Caco-2 (cell line): ENCODE measurements around the gene MCU. TPM values are rescaled to one million over a fixed set of nuclear protein-coding genes. Genes with fewer than 3 reads are reported as not detected.

Experiments
- BruUV-seq: library from RNA; stranded (reverse); fragments of 400-500 nt; replicated peaks from 2 replicates; lab custom pipeline; 2021; lab: Mats Ljungman, UMichigan
- CTCF ChIA-PET: fragments of 300-600 bp; sonication (Branson Sonifier 250); formaldehyde crosslinking; loops from one replicate; lab custom pipeline; 2022; ENCODE audit warnings: antibody characterized with exemption; lab: Charles Lee
- POLR2A ChIA-PET: fragments of 300-600 bp; sonication (Branson Sonifier 250); formaldehyde crosslinking; loops from one replicate; lab custom pipeline; 2022; ENCODE audit warnings: antibody characterized with exemption; lab: Charles Lee
- DNase-seq, 2 experiments: peaks; one replicate each; pipeline versions ENCODE4 v3.0.0 to v3.0.0-alpha.2; 2020 to 2022
- H3K27me3 ChIP-seq: replicated peaks from 2 replicates; pipeline ENCODE4 v1.6.0; 2011; ENCODE audit warnings: low read length; ENCODE audit not compliant: control insufficient read depth, insufficient read depth
- H3K36me3 ChIP-seq: 2 replicates; pipeline ENCODE4 v1.5.1; 2011; ENCODE audit warnings: low read length; ENCODE audit not compliant: control insufficient read depth, insufficient read depth
- H3K4me1 ChIP-seq: fragments of 250-450 bp; sonication (Bioruptor Pico); 2 replicates; pipeline ENCODE4 v1.5.1; 2020; ENCODE audit warnings: mild to moderate bottlenecking
- H3K4me3 ChIP-seq: 2 replicates; pipeline ENCODE4 v1.5.1; 2011; ENCODE audit warnings: low read depth, mild to moderate bottlenecking, control low read depth, low read length
- H3K9me3 ChIP-seq: fragments of 250-450 bp; sonication (Bioruptor Pico); 2 replicates; pipeline ENCODE4 v1.5.1; 2020; ENCODE audit warnings: mild to moderate bottlenecking, moderate library complexity
- H3K27ac Mint-ChIP-seq: one replicate; pipeline ENCODE4 v1.8.0; 2022; ENCODE audit warnings: mixed read lengths; ENCODE audit not compliant: unreplicated experiment
- H3K27me3 Mint-ChIP-seq: one replicate; pipeline ENCODE4 v1.8.0; 2022; ENCODE audit warnings: mixed read lengths; ENCODE audit not compliant: insufficient read depth, unreplicated experiment
- H3K36me3 Mint-ChIP-seq: one replicate; pipeline ENCODE4 v1.8.0; 2022; ENCODE audit warnings: mild to moderate bottlenecking, mixed read lengths; ENCODE audit not compliant: insufficient read depth, unreplicated experiment
- H3K4me1 Mint-ChIP-seq: one replicate; pipeline ENCODE4 v1.8.0; 2022; ENCODE audit warnings: low read depth, mixed read lengths; ENCODE audit not compliant: unreplicated experiment
- H3K4me3 Mint-ChIP-seq: one replicate; pipeline ENCODE4 v1.8.0; 2022; ENCODE audit warnings: mild to moderate bottlenecking, moderate library complexity, mixed read lengths; ENCODE audit not compliant: unreplicated experiment
- H3K9me3 Mint-ChIP-seq: one replicate; pipeline ENCODE4 v1.8.0; 2022; ENCODE audit warnings: mixed read lengths; ENCODE audit not compliant: unreplicated experiment
- intact Hi-C: fragments of 100-400 bp; cut with micrococcal nuclease; formaldehyde crosslinking; loops from one replicate; pipeline ENCODE4 v1.10.0; 2022; ENCODE audit not compliant: unreplicated experiment
- total RNA-seq: library from RNA; stranded (reverse); gene quantifications from 2 replicates; pipeline ENCODE4 v1.2.3, GENCODE V29; 2022
- TF ChIP-seq, protein P1 (sequence below), 2 experiments: fragments of 200-600 bp in 1 of 2; IDR thresholded peaks; 1 replicate in 1 of 2; 2 replicates in 1 of 2; pipeline versions ENCODE4 v1.5.1 to v1.8.0; 2011 to 2022; ENCODE audit warnings: antibody characterized with exemption in 1 of 2, control low read depth in 1 of 2, inconsistent platforms in 1 of 2, low read depth in 1 of 2, low read length in 1 of 2, mild to moderate bottlenecking in 1 of 2, moderate library complexity in 1 of 2; ENCODE audit not compliant: insufficient read depth in 1 of 2, severe bottlenecking in 1 of 2, unreplicated experiment in 1 of 2

Gene MCU
- total RNA-seq, 1 experiment from 2014 or later, result 62.5 TPM

- H3K27me3 Mint-ChIP-seq, result no peaks in the 10 kb centered on the region
- no peaks in the 10 kb centered on the region for H3K9me3 Mint-ChIP-seq
- TF ChIP-seq, protein P1, sequence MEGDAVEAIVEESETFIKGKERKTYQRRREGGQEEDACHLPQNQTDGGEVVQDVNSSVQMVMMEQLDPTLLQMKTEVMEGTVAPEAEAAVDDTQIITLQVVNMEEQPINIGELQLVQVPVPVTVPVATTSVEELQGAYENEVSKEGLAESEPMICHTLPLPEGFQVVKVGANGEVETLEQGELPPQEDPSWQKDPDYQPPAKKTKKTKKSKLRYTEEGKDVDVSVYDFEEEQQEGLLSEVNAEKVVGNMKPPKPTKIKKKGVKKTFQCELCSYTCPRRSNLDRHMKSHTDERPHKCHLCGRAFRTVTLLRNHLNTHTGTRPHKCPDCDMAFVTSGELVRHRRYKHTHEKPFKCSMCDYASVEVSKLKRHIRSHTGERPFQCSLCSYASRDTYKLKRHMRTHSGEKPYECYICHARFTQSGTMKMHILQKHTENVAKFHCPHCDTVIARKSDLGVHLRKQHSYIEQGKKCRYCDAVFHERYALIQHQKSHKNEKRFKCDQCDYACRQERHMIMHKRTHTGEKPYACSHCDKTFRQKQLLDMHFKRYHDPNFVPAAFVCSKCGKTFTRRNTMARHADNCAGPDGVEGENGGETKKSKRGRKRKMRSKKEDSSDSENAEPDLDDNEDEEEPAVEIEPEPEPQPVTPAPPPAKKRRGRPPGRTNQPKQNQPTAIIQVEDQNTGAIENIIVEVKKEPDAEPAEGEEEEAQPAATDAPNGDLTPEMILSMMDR (IDR thresholded peaks at IDR 0.05; ENCODE audit: insufficient read depth in 1 of 2, low read depth in 1 of 2, low read length in 1 of 2, severe bottlenecking in 1 of 2, unreplicated experiment in 1 of 2), result no peak
- H3K4me3 Mint-ChIP-seq, result no peak overlapping the region
- intact Hi-C loops, result no loop called here
- no peak overlapping the region for H3K4me3 ChIP-seq
- no peak for DNase-seq
- H3K4me1 ChIP-seq, result no peaks in the 10 kb centered on the region
- H3K27me3 ChIP-seq, result no peaks in the 10 kb centered on the region
- H3K27ac Mint-ChIP-seq, result no peak overlapping the region
- BruUV-seq, result no TSS peak
- peaks cover 25% of the 10 kb centered on the region for H3K36me3 Mint-ChIP-seq
- POLR2A ChIA-PET, result no interaction called here
- H3K9me3 ChIP-seq, result no peaks in the 10 kb centered on the region
- CTCF ChIA-PET, result no interaction called here
- no peaks in the 10 kb centered on the region for H3K4me1 Mint-ChIP-seq
- H3K36me3 ChIP-seq, result no peaks in the 10 kb centered on the region
These were observed 194.7 kb downstream of the MCU start for GRCh38 chr10:72886621-72887020.

DNA sequence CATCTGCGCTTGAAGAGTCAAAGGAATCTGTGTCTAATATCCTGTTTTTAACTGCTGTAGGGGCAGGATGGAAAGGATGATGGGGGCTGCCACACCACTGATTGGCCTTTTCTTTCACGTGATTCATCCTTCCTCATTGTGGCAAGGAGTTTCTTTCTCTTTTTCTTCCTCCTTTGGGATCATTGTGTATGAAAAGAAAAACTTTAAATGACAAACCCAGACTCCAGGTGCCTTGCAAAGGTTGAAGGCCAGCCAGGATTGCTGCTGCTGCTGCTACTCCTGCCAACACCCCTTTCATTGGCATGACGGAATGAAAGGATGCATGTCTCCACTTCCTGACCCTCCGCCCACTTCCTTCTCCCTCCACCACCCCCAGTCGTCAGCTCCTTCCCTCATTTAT lies 195.1 kb downstream of the MCU start:
- peaks cover 25% of the 10 kb centered on the region for H3K36me3 Mint-ChIP-seq
- TF ChIP-seq, protein P1 (IDR thresholded peaks at IDR 0.05; ENCODE audit: insufficient read depth in 1 of 2, low read depth in 1 of 2, low read length in 1 of 2, severe bottlenecking in 1 of 2, unreplicated experiment in 1 of 2), result no peak
- no peak overlapping the region for H3K27ac Mint-ChIP-seq
- H3K36me3 ChIP-seq, result no peaks in the 10 kb centered on the region
- no peaks in the 10 kb centered on the region for H3K27me3 Mint-ChIP-seq
- H3K4me3 ChIP-seq, result no peak overlapping the region
- DNase-seq, result no peak
- no peak overlapping the region for H3K4me3 Mint-ChIP-seq
- ChIA-PET POLR2A (no interaction called here), CTCF (no interaction called here)
- no peaks in the 10 kb centered on the region for H3K4me1 ChIP-seq
- TSS peak; percentile 47 for BruUV-seq
- no peaks in the 10 kb centered on the region for H3K27me3 ChIP-seq
- intact Hi-C loops, result no loop called here
- H3K9me3 ChIP-seq, result no peaks in the 10 kb centered on the region
- no peaks in the 10 kb centered on the region for H3K9me3 Mint-ChIP-seq
- no peaks in the 10 kb centered on the region for H3K4me1 Mint-ChIP-seq

- BruUV-seq, result no TSS peak
- Mint-ChIP-seq H3K27me3 (no peaks in the 10 kb centered on the region), H3K4me1 (no peaks in the 10 kb centered on the region), H3K4me3 (no peak overlapping the region), H3K27ac (no peak overlapping the region), H3K36me3 (peaks cover 25% of the 10 kb centered on the region), H3K9me3 (no peaks in the 10 kb centered on the region)
- ChIA-PET CTCF (no interaction called here), POLR2A (no interaction called here)
- Histone ChIP-seq H3K27me3 (no peaks in the 10 kb centered on the region), H3K36me3 (no peaks in the 10 kb centered on the region), H3K4me3 (no peak overlapping the region), H3K9me3 (no peaks in the 10 kb centered on the region), H3K4me1 (no peaks in the 10 kb centered on the region)
- no peak for DNase-seq
- TF ChIP-seq, protein P1 (IDR thresholded peaks at IDR 0.05; ENCODE audit: insufficient read depth in 1 of 2, low read depth in 1 of 2, low read length in 1 of 2, severe bottlenecking in 1 of 2, unreplicated experiment in 1 of 2), result no peak
- intact Hi-C loops, result no loop called here
These were observed 196.3 kb downstream of the MCU start for GRCh38 chr10:72888151-72888638.
